HG02588 (cell line): Measurements from ENCODE around the gene SACM1L.
A peak's percentile ranks its signal among the peaks of the same experiment; 100 is the strongest.

Experiments
- ATAC-seq: cut with Tn5 transposase; IDR thresholded peaks from one replicate; pipeline ENCODE4 v1.9.1; 2021; ENCODE audit warnings: mild to moderate bottlenecking, moderate library complexity; ENCODE audit not compliant: unreplicated experiment

The SACM1L gene

GRCh38 chr3:45688882-45689786 lies at the start of gene SACM1L:
Gene SACM1L, plus strand, starts transcription at chr3:45689396. Its CDS starts 70 bp downstream, at chr3:45689466.
- peak; percentile 80 for ATAC-seq

GRCh38 chr3:45640091-45640507 lies 49.1 kb upstream of the SACM1L start:
- ATAC-seq = no peak

- ATAC-seq = no peak
Measured at GRCh38 chr3:45640724-45641361, 48.4 kb upstream of the SACM1L start.

- ATAC-seq = no peak
Measured at GRCh38 chr3:45641756-45642155, 47.4 kb upstream of the SACM1L start.

- no peak for ATAC-seq
Measured at GRCh38 chr3:45642731-45643152, 46.5 kb upstream of the SACM1L start.

GRCh38 chr3:45644063-45644790 lies 45.0 kb upstream of the SACM1L start:
- ATAC-seq = no peak

GRCh38 chr3:45644791-45645201 lies 44.4 kb upstream of the SACM1L start:
- ATAC-seq = no peak

- no peak for ATAC-seq
Measured at GRCh38 chr3:45646051-45646585, 43.1 kb upstream of the SACM1L start.

GRCh38 chr3:45647148-45647619 lies 42.0 kb upstream of the SACM1L start:
- ATAC-seq = no peak

GRCh38 chr3:45653205-45653604 lies 36.0 kb upstream of the SACM1L start:
- ATAC-seq = no peak

GRCh38 chr3:45654397-45654944 lies 34.7 kb upstream of the SACM1L start:
- ATAC-seq = no peak

- ATAC-seq = no peak
Measured at GRCh38 chr3:45655906-45656305, 33.3 kb upstream of the SACM1L start.

- ATAC-seq = no peak
Measured at GRCh38 chr3:45656575-45657363, 32.4 kb upstream of the SACM1L start.

- ATAC-seq = peak; percentile 52
Measured at GRCh38 chr3:45657853-45658252, 31.3 kb upstream of the SACM1L start.

- no peak for ATAC-seq
Measured at GRCh38 chr3:45659661-45660566, 29.3 kb upstream of the SACM1L start.

- ATAC-seq = no peak
Measured at GRCh38 chr3:45660567-45660901, 28.7 kb upstream of the SACM1L start.

GRCh38 chr3:45664578-45664977 lies 24.6 kb upstream of the SACM1L start:
- ATAC-seq = peak; percentile 77

GRCh38 chr3:45665101-45665572 lies 24.1 kb upstream of the SACM1L start:
- ATAC-seq = no peak
